A549 (cell line): Measurements from ENCODE around the gene CYSLTR2. TPM values are rescaled to one million over a fixed set of nuclear protein-coding genes. Genes with fewer than 3 reads are reported as not detected.

Experiments used
- ATAC-seq, 2 experiments: fragments of 200-7000 bp in 1 of 2; fragments of >200 bp in 1 of 2; cut with Nextera tagmentation in 1 of 2; cut with Tn5 transposase in 1 of 2; 3 replicates each; pipeline versions ENCODE4 v1.8.0 to v1.9.1; 2018 to 2020; ENCODE audit warnings: mild to moderate bottlenecking in 1 of 2, moderate library complexity in 1 of 2
- CTCF ChIA-PET: fragments of 300-600 bp; sonication (Branson Sonifier 250); formaldehyde crosslinking; extraction: SDS; loops from one replicate; lab custom pipeline; 2021; ENCODE audit warnings: antibody characterized with exemption, inconsistent platforms; lab: Yijun Ruan, JAX
- POLR2A ChIA-PET: fragments of 350-600 bp; formaldehyde crosslinking; extraction: SDS; loops from one replicate; lab custom pipeline; 2021; ENCODE audit warnings: antibody characterized with exemption, inconsistent platforms; lab: Yijun Ruan, JAX
- DNase-seq, 2 experiments: peaks; one replicate each; pipeline versions ENCODE4 v3.0.0 to v3.0.0-alpha.2; 2011 to 2016; ENCODE audit warnings: low read depth in 1 of 2, low spot score in 1 of 2
- FAIRE-seq: peaks from 2 replicates; lab custom pipeline; 2011; peaks lifted over from hg19 to GRCh38; lab: Jason Lieb, UNC
- H3K27ac ChIP-seq, 2 experiments: fragments of >200 bp; sonication (Bioruptor Twin); formaldehyde crosslinking; 3 replicates each; pipeline ENCODE4 v1.5.1; 2016 to 2017
- H3K4me1 ChIP-seq: fragments of >200 bp; sonication (Bioruptor Twin); formaldehyde crosslinking; 3 replicates; pipeline ENCODE4 v1.6.1; 2016
- H3K4me2 ChIP-seq: fragments of >200 bp; sonication (Bioruptor Twin); formaldehyde crosslinking; 3 replicates; pipeline ENCODE4 v1.6.1; 2016
- H3K4me3 ChIP-seq: fragments of >200 bp; sonication (Bioruptor Twin); formaldehyde crosslinking; 3 replicates; pipeline ENCODE4 v1.5.1; 2016
- H3K9me3 ChIP-seq: fragments of >200 bp; sonication (Bioruptor Twin); formaldehyde crosslinking; 3 replicates; pipeline ENCODE4 v1.6.1; 2016
- CBX2 ChIP-seq: fragments of 200-600 bp; sonication (generic); IDR thresholded peaks from 2 replicates; pipeline ENCODE4 v1.6.1; 2016; ENCODE audit warnings: low read depth, mild to moderate bottlenecking, borderline replicate concordance
- CEBPB ChIP-seq, 2 experiments: fragments of >200 bp in 1 of 2; sonication (Bioruptor Twin) in 1 of 2; formaldehyde crosslinking in 1 of 2; IDR thresholded peaks; 2 replicates each; pipeline ENCODE4 v1.6.1; 2012 to 2016
- ESRRA ChIP-seq: fragments of 150-350 bp; IDR thresholded peaks from 2 replicates; pipeline ENCODE4 v1.6.1; 2014; ENCODE audit warnings: mild to moderate bottlenecking, low read length, borderline replicate concordance
- FOSL2 ChIP-seq, 2 experiments: fragments of 450-650 bp in 1 of 2; fragments of >200 bp in 1 of 2; sonication (Bioruptor Twin) in 1 of 2; formaldehyde crosslinking; IDR thresholded peaks; 2 replicates each; pipeline versions ENCODE4 v1.5.0 to v1.6.1; 2016 to 2020; ENCODE audit warnings: mild to moderate bottlenecking in 1 of 2, moderate library complexity in 1 of 2
- FOXS1 ChIP-seq: fragments of 250-450 bp; sonication (Bioruptor Pico); IDR thresholded peaks from 2 replicates; pipeline ENCODE4 v1.5.0; 2020; ENCODE audit warnings: mild to moderate bottlenecking, moderate library complexity
- GATA3 ChIP-seq: IDR thresholded peaks from 2 replicates; pipeline ENCODE4 v1.6.1; 2012; ENCODE audit warnings: borderline replicate concordance
- HOXA7 ChIP-seq: fragments of 250-450 bp; sonication (Bioruptor Pico); IDR thresholded peaks from 2 replicates; pipeline ENCODE4 v1.5.0; 2020; ENCODE audit warnings: mild to moderate bottlenecking, moderate library complexity
- JUN ChIP-seq, 2 experiments: fragments of >200 bp; sonication (Bioruptor Twin); formaldehyde crosslinking; IDR thresholded peaks; 2 replicates in 1 of 2; 3 replicates in 1 of 2; pipeline ENCODE4 v1.6.1; 2016 to 2017
- JUNB ChIP-seq: fragments of >200 bp; sonication (Bioruptor Twin); formaldehyde crosslinking; IDR thresholded peaks from 2 replicates; pipeline ENCODE4 v1.6.1; 2016
- KDM1A ChIP-seq: fragments of 200-600 bp; sonication (generic); IDR thresholded peaks from 2 replicates; pipeline ENCODE4 v1.6.1; 2016; ENCODE audit warnings: low read depth, mild to moderate bottlenecking
- MAFK ChIP-seq: fragments of 450-650 bp; IDR thresholded peaks from 2 replicates; pipeline ENCODE4 v1.6.1; 2014; ENCODE audit not compliant: partially characterized antibody
- NPAS2 ChIP-seq: fragments of 250-450 bp; sonication (Bioruptor Pico); IDR thresholded peaks from 2 replicates; pipeline ENCODE4 v1.8.0; 2022; ENCODE audit warnings: mild to moderate bottlenecking, moderate library complexity, borderline replicate concordance
- PHF8 ChIP-seq: fragments of 200-600 bp; sonication (generic); IDR thresholded peaks from 2 replicates; pipeline ENCODE4 v1.6.1; 2016; ENCODE audit warnings: low read depth, mild to moderate bottlenecking, antibody characterized with exemption, moderate library complexity, borderline replicate concordance
- POLR2A ChIP-seq: IDR thresholded peaks from 2 replicates; pipeline ENCODE4 v1.6.1; 2012; ENCODE audit warnings: mild to moderate bottlenecking, low read length
- POLR2AphosphoS2 ChIP-seq: conservative IDR thresholded peaks from 2 replicates; pipeline ENCODE4 v1.6.1; 2012; ENCODE audit warnings: low read length, improper control_type of control experiment, inconsistent platforms
- RFX5 ChIP-seq: fragments of 450-650 bp; IDR thresholded peaks from 2 replicates; pipeline ENCODE4 v1.7.1; 2014; ENCODE audit warnings: antibody characterized with exemption, mild to moderate bottlenecking, moderate library complexity
- RNF2 ChIP-seq: fragments of 200-600 bp; sonication (generic); IDR thresholded peaks from 2 replicates; pipeline ENCODE4 v1.6.1; 2016; ENCODE audit warnings: low read depth, mild to moderate bottlenecking, antibody characterized with exemption, moderate library complexity, borderline replicate concordance
- ZC3H11A ChIP-seq: fragments of 450-650 bp; IDR thresholded peaks from 2 replicates; pipeline ENCODE4 v1.6.1; 2014; ENCODE audit warnings: antibody characterized with exemption, mild to moderate bottlenecking
- ZFP36 ChIP-seq: fragments of 450-650 bp; IDR thresholded peaks from 2 replicates; pipeline ENCODE4 v1.6.1; 2014; ENCODE audit warnings: borderline replicate concordance; ENCODE audit not compliant: partially characterized antibody
- WGBS: methylation state at CpG from one replicate; pipeline ENCODE4 v1.1.6; 2017; ENCODE audit errors: missing lambda C conversion rate; 5-methylcytosine and 5-hydroxymethylcytosine counted together
- polyA plus RNA-seq, 4 experiments: library from polyadenylated mRNA; depleted of rRNA in 3 of 4; stranded (reverse); fragments of >200 nt; fragmentation: RNase III in 1 of 4; extraction: RNeasy Plus Mini Kit Qiagen cat#74134 plus additional on column Dnase treatment in 1 of 4; gene quantifications; 2 replicates in 3 of 4; 3 replicates in 1 of 4; pipeline ENCODE4 v1.2.3, GENCODE V29; 2011 to 2017
- TF ChIP-seq, protein P1 (sequence below): fragments of >200 bp; sonication (Bioruptor Twin); formaldehyde crosslinking; IDR thresholded peaks from 2 replicates; pipeline ENCODE4 v1.6.1; 2016
- TF ChIP-seq, protein P2 (sequence below): fragments of 450-650 bp; IDR thresholded peaks from 2 replicates; pipeline ENCODE4 v1.6.1; 2014; ENCODE audit warnings: antibody characterized with exemption
- TF ChIP-seq, protein P3 (sequence below): fragments of 150-350 bp; IDR thresholded peaks from 2 replicates; pipeline ENCODE4 v1.6.1; 2014; ENCODE audit warnings: low read depth, mild to moderate bottlenecking, low read length
- TF ChIP-seq, protein P4 (sequence below): fragments of >200 bp; sonication (Bioruptor Twin); formaldehyde crosslinking; IDR thresholded peaks from 3 replicates; pipeline ENCODE4 v1.5.1; 2016
- TF ChIP-seq, protein P5 (sequence below): IDR thresholded peaks from 2 replicates; pipeline ENCODE4 v1.6.1; 2012

The CYSLTR2 gene
- polyA plus RNA-seq, 2 of the 4 experiments (the other 2 are of a cell fraction): not detected

DNA sequence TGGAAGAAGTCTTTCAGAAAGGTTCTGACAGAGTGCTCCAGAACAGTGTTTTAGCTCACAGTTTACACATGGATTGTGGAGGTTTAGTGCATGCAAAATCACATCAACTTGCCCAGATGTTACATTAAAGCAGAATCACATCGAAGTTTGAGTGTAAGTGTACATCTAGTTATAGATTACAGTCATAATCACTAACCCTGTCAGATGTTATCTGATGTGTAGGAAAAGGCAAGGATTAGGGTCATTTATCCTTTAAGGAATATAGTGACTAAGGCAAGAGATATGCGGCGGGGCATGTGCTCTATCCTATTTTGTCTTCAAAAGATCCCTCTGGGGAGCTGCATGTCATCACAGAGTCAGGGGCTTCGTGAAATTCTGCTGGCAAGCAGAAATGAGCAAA lies 66.9 kb downstream of the CYSLTR2 start:
- FAIRE-seq (no peak), DNase-seq (no peak), ATAC-seq (no peak)
- 7% methylated on average over 4 of the region's 4 CpGs for WGBS
- Histone ChIP-seq H3K4me2 (no peak overlapping the region), H3K27ac (no peak overlapping the region), H3K4me3 (no peak overlapping the region), H3K9me3 (no peaks in the 10 kb centered on the region), H3K4me1 (no peaks in the 10 kb centered on the region)
- TF ChIP-seq, protein P1, sequence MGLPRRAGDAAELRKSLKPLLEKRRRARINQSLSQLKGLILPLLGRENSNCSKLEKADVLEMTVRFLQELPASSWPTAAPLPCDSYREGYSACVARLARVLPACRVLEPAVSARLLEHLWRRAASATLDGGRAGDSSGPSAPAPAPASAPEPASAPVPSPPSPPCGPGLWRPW: no peak
- no peak for TF ChIP-seq HOXA7 (CRISPR knock-in tag)
- no peak for TF ChIP-seq RNF2
- no peak for TF ChIP-seq JUN (IDR thresholded peaks at IDR 0.05)
- TF ChIP-seq NPAS2 (CRISPR knock-in tag): no peak
- ChIA-PET CTCF (no interaction called here), POLR2A (no interaction called here)

DNA sequence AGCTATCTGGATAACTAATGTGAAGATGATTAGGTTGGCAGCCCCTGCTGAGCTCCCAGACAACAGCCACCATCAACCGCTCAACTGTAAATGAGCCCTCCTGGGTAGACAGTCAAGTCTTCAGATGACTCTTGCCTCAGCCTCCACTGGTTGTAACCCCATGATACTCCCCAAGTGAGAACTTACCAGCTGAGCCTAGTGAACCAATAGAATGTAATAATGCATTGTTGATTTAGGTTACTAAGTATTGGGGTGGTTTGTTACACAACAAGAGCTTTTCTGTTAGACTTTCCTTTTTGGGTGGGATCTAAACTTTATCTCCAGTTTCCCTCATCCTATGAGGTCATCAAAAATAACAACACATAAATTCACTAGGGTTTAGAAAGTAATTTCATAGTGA lies 69.4 kb downstream of the CYSLTR2 start:
- CTCF ChIA-PET: no interaction called here
- no peak for ATAC-seq
- no peak overlapping the region for H3K27ac ChIP-seq

DNA sequence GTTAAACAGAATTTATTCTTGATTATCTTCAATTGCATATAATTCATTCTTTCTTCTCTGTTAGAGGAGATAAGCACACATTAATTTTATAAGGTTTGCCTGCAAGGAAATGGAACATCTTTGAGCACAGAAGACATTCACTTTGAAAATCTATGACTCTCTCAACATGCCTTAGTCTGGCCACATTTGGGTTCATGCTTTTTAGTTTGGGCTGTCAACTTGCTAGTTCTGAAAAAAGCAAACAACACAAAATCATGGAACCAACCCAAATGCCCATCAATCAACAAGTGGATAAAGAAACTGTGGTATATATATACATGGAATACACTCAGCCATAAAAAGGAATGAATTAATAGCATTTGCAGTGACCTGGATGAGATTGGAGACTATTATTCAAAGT lies 71.5 kb downstream of the CYSLTR2 start:
- ATAC-seq: no peak
- no peak for FAIRE-seq
- ChIA-PET POLR2A (no interaction called here), CTCF (no interaction called here)
- TF ChIP-seq ZFP36: no peak
- no peak for TF ChIP-seq JUNB
- no peak for TF ChIP-seq GATA3
- TF ChIP-seq PHF8: no peak
- TF ChIP-seq, protein P2, sequence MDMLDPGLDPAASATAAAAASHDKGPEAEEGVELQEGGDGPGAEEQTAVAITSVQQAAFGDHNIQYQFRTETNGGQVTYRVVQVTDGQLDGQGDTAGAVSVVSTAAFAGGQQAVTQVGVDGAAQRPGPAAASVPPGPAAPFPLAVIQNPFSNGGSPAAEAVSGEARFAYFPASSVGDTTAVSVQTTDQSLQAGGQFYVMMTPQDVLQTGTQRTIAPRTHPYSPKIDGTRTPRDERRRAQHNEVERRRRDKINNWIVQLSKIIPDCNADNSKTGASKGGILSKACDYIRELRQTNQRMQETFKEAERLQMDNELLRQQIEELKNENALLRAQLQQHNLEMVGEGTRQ: no peak
- TF ChIP-seq RNF2: no peak
- TF ChIP-seq POLR2A: no peak
- TF ChIP-seq ZC3H11A: no peak
- TF ChIP-seq, protein P1: no peak
- Histone ChIP-seq H3K4me1 (no peaks in the 10 kb centered on the region), H3K4me2 (no peak overlapping the region), H3K4me3 (no peak overlapping the region), H3K9me3 (no peaks in the 10 kb centered on the region), H3K27ac (no peak overlapping the region)
- no peak for DNase-seq

More for the DNA sequence above, 69.4 kb downstream of the CYSLTR2 start:
- no peak overlapping the region for H3K4me3 ChIP-seq
- 100% methylated on average over 1 of the region's 1 CpG for WGBS
- H3K4me2 ChIP-seq: no peak overlapping the region
- TF ChIP-seq, protein P3, sequence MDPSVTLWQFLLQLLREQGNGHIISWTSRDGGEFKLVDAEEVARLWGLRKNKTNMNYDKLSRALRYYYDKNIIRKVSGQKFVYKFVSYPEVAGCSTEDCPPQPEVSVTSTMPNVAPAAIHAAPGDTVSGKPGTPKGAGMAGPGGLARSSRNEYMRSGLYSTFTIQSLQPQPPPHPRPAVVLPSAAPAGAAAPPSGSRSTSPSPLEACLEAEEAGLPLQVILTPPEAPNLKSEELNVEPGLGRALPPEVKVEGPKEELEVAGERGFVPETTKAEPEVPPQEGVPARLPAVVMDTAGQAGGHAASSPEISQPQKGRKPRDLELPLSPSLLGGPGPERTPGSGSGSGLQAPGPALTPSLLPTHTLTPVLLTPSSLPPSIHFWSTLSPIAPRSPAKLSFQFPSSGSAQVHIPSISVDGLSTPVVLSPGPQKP: no peak
- TF ChIP-seq CEBPB (IDR thresholded peaks at IDR 0.05): no peak
- TF ChIP-seq MAFK: no peak
- TF ChIP-seq POLR2AphosphoS2: no peak
- no peak for FAIRE-seq
- POLR2A ChIA-PET: no interaction called here
- H3K9me3 ChIP-seq: no peaks in the 10 kb centered on the region
- no peak for DNase-seq
- H3K4me1 ChIP-seq: no peaks in the 10 kb centered on the region

DNA sequence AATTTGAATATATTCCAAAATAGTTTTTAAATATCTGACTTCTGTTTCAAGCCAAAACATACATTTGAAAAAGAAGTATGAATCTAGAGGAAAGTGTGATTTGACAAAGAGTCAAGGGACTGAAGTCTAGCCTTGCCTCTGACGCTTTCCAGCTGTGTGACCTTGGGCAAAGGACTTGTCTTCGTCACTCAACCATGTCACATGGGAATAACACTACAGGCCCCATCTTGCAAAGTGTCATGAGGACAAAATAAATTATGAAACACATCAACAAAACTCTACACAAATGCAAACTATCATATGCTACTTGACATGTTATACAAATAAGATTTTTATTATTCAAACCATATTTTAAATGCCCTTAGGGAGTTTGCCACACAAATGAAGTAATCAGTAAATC lies 73.0 kb downstream of the CYSLTR2 start:
- H3K4me1 ChIP-seq: no peaks in the 10 kb centered on the region
- ChIA-PET CTCF (no interaction called here), POLR2A (no interaction called here)
- ATAC-seq (no peak), DNase-seq (no peak), FAIRE-seq (no peak)
- 5% methylated on average over 2 of the region's 2 CpGs for WGBS
- no peak overlapping the region for H3K4me2 ChIP-seq
- H3K27ac ChIP-seq: no peak overlapping the region
- H3K4me3 ChIP-seq: no peak overlapping the region
- no peaks in the 10 kb centered on the region for H3K9me3 ChIP-seq
- TF ChIP-seq FOSL2 (IDR thresholded peaks at IDR 0.05): no peak
- TF ChIP-seq FOSL2 (CRISPR knock-in tag; IDR thresholded peaks at IDR 0.05): no peak
- no peak for TF ChIP-seq RNF2
- TF ChIP-seq FOXS1: no peak
- no peak for TF ChIP-seq ESRRA
- no peak for TF ChIP-seq KDM1A
- TF ChIP-seq CBX2: no peak
- no peak for TF ChIP-seq RFX5
- TF ChIP-seq, protein P4, sequence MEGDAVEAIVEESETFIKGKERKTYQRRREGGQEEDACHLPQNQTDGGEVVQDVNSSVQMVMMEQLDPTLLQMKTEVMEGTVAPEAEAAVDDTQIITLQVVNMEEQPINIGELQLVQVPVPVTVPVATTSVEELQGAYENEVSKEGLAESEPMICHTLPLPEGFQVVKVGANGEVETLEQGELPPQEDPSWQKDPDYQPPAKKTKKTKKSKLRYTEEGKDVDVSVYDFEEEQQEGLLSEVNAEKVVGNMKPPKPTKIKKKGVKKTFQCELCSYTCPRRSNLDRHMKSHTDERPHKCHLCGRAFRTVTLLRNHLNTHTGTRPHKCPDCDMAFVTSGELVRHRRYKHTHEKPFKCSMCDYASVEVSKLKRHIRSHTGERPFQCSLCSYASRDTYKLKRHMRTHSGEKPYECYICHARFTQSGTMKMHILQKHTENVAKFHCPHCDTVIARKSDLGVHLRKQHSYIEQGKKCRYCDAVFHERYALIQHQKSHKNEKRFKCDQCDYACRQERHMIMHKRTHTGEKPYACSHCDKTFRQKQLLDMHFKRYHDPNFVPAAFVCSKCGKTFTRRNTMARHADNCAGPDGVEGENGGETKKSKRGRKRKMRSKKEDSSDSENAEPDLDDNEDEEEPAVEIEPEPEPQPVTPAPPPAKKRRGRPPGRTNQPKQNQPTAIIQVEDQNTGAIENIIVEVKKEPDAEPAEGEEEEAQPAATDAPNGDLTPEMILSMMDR: no peak
- TF ChIP-seq CEBPB (IDR thresholded peaks at IDR 0.05): no peak
- TF ChIP-seq, protein P2: no peak
- TF ChIP-seq, protein P5, sequence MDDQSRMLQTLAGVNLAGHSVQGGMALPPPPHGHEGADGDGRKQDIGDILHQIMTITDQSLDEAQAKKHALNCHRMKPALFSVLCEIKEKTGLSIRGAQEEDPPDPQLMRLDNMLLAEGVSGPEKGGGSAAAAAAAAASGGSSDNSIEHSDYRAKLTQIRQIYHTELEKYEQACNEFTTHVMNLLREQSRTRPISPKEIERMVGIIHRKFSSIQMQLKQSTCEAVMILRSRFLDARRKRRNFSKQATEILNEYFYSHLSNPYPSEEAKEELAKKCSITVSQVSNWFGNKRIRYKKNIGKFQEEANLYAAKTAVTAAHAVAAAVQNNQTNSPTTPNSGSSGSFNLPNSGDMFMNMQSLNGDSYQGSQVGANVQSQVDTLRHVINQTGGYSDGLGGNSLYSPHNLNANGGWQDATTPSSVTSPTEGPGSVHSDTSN: no peak
